ENCODE measurements around the gene TCEA2. TPM values are rescaled to one million over a fixed set of nuclear protein-coding genes. Genes with fewer than 3 reads are reported as not detected.

The TCEA2 gene
- total RNA-seq, 1 donor from 2014 or later: 73.1 TPM

- TF ChIP-seq, protein P1, sequence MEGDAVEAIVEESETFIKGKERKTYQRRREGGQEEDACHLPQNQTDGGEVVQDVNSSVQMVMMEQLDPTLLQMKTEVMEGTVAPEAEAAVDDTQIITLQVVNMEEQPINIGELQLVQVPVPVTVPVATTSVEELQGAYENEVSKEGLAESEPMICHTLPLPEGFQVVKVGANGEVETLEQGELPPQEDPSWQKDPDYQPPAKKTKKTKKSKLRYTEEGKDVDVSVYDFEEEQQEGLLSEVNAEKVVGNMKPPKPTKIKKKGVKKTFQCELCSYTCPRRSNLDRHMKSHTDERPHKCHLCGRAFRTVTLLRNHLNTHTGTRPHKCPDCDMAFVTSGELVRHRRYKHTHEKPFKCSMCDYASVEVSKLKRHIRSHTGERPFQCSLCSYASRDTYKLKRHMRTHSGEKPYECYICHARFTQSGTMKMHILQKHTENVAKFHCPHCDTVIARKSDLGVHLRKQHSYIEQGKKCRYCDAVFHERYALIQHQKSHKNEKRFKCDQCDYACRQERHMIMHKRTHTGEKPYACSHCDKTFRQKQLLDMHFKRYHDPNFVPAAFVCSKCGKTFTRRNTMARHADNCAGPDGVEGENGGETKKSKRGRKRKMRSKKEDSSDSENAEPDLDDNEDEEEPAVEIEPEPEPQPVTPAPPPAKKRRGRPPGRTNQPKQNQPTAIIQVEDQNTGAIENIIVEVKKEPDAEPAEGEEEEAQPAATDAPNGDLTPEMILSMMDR (IDR thresholded peaks at IDR 0.05): no peak
- H3K9me3 Mint-ChIP-seq (ENCODE audit: unreplicated experiment): no peaks in the 10 kb centered on the region
- H3K4me3 Mint-ChIP-seq (ENCODE audit: unreplicated experiment): no peak overlapping the region
- peaks cover 9% of the 10 kb centered on the region for H3K4me1 Mint-ChIP-seq (ENCODE audit: unreplicated experiment)
- H3K27me3 Mint-ChIP-seq (ENCODE audit: unreplicated experiment): no peaks in the 10 kb centered on the region
- H3K27ac Mint-ChIP-seq (ENCODE audit: unreplicated experiment): no peak overlapping the region
- DNase-seq (ENCODE audit: extremely low spot score, unreplicated experiment): no peak
- H3K36me3 Mint-ChIP-seq (ENCODE audit: unreplicated experiment): peaks cover 5% of the 10 kb centered on the region
Measured at GRCh38 chr20:64074184-64074789, 11.3 kb downstream of the TCEA2 start.

DNA sequence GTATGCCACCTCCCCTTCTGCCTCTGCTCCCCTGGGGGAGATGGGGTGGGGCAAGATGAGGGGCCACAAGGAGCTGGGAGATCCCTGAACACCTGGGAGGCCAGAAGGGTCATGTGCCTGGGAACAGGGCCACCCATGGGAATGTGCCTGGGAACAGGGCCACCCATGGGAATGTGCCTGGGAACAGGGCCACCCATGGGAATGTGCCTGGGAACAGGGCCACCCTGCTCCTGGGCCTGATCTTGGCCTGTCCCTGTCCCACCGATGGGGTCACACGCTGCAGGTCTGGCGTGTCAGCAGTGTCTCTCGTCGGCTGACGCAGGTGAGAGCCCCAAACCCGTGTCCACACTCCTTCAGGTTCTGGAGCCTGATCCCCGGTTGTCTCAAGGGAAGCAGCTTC is 12.0 kb downstream of the TCEA2 start:
- Mint-ChIP-seq H3K4me3 (ENCODE audit: unreplicated experiment) (no peak overlapping the region), H3K27ac (ENCODE audit: unreplicated experiment) (no peak overlapping the region), H3K4me1 (ENCODE audit: unreplicated experiment) (peaks cover 9% of the 10 kb centered on the region), H3K27me3 (ENCODE audit: unreplicated experiment) (no peaks in the 10 kb centered on the region), H3K36me3 (ENCODE audit: unreplicated experiment) (peaks cover 5% of the 10 kb centered on the region), H3K9me3 (ENCODE audit: unreplicated experiment) (no peaks in the 10 kb centered on the region)
- TF ChIP-seq, protein P1 (IDR thresholded peaks at IDR 0.05): no peak
- DNase-seq (ENCODE audit: extremely low spot score, unreplicated experiment): no peak

DNA sequence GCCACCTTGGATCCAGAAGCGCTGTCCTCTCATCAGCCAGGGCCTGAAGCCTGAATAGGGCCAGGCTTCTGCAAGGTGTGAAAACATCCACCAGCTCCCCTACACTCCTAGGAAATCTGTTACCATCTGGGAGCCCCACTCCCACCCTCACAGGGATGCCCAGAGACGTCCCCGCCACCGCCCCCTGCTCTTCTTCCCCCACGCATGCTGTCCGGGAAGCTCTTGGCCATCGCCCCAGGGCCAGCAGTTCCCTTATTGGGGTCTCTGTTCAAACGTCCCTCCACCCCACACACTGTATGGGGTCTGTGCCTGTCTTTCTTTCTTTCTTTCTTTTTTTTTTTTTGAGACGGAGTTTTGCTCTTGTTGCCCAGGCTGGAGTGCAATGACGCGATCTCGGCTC is 12.6 kb downstream of the TCEA2 start:
- Mint-ChIP-seq H3K9me3 (ENCODE audit: unreplicated experiment) (no peaks in the 10 kb centered on the region), H3K27ac (ENCODE audit: unreplicated experiment) (no peak overlapping the region), H3K27me3 (ENCODE audit: unreplicated experiment) (no peaks in the 10 kb centered on the region), H3K4me1 (ENCODE audit: unreplicated experiment) (peaks cover 15% of the 10 kb centered on the region), H3K4me3 (ENCODE audit: unreplicated experiment) (no peak overlapping the region), H3K36me3 (ENCODE audit: unreplicated experiment) (peaks cover 5% of the 10 kb centered on the region)
- TF ChIP-seq, protein P1 (IDR thresholded peaks at IDR 0.05): no peak
- DNase-seq (ENCODE audit: extremely low spot score, unreplicated experiment): no peak

DNA sequence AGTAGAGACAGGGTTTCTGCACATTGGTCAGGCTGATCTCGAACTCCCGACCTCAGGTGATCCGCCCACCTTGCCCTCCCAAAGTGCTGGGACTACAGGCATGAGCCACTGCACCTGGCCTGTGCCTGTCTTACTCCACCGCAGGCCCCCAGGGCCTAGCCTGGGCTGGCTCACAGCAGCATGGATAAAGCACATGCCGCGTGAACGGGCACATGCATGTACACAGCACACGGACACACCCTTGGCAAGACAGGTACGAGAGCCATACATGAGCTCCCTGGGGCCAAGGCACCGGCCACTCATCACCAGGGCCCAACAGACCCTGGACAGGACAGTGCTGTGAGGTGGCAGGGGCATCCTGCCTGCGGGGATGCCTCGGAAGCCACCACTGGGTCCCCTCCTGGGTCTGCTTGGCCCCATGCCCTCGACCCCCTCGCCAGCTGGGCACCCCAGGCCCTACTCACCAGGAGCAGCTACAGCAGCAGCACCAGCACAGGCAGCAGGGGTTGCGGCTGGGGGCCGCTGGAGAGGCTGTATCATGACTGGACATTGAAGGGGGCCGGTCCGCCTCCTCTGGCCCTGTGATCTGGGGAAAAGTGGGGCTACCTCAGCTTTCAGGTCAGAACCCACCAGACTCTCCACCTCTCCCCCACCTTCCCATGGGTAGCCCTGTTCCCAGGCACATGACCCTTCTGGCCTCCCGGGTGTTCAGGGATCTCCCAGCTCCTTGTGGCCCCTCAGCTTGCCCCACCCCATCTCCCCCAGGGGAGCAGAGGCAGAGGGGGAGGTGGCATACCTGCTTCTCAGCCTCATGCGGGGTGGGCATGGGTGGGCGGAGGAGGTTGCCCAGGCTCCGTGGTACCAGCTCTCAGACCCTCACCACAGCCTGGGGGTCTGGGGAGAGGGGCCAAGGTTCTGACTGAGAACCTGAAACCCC is 13.3 kb downstream of the TCEA2 start:
- no peaks in the 10 kb centered on the region for H3K27me3 Mint-ChIP-seq (ENCODE audit: unreplicated experiment)
- no peak overlapping the region for H3K27ac Mint-ChIP-seq (ENCODE audit: unreplicated experiment)
- TF ChIP-seq, protein P1 (IDR thresholded peaks at IDR 0.05): no peak
- no peaks in the 10 kb centered on the region for H3K9me3 Mint-ChIP-seq (ENCODE audit: unreplicated experiment)
- no peak for DNase-seq (ENCODE audit: extremely low spot score, unreplicated experiment)
- peaks cover 5% of the 10 kb centered on the region for H3K36me3 Mint-ChIP-seq (ENCODE audit: unreplicated experiment)
- H3K4me3 Mint-ChIP-seq (ENCODE audit: unreplicated experiment): no peak overlapping the region
- H3K4me1 Mint-ChIP-seq (ENCODE audit: unreplicated experiment): peaks cover 17% of the 10 kb centered on the region

DNA sequence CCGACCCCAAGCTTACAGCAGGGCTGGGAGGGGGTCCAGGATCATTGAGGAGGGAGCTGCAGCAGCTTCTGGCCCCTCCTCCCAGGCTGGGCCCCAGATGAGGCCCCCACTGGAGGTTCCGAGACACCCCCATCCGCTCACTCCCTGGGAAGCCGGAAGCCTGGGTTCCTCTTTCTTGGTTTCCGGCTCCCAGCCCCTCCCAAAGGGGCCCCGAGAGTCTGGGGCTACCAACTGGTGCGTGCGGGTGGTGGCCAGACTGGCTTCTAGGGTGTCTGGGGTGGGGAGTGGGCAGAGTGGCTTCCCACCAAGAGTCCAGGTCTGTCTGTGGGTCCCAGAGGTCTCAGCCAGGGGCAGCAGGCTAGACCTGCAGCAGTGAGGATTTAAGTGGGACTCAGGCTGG is 14.1 kb downstream of the TCEA2 start:
- Mint-ChIP-seq H3K9me3 (ENCODE audit: unreplicated experiment) (no peaks in the 10 kb centered on the region), H3K4me1 (ENCODE audit: unreplicated experiment) (peaks cover 23% of the 10 kb centered on the region), H3K27me3 (ENCODE audit: unreplicated experiment) (no peaks in the 10 kb centered on the region), H3K27ac (ENCODE audit: unreplicated experiment) (no peak overlapping the region), H3K4me3 (ENCODE audit: unreplicated experiment) (no peak overlapping the region), H3K36me3 (ENCODE audit: unreplicated experiment) (peaks cover 5% of the 10 kb centered on the region)
- TF ChIP-seq, protein P1 (IDR thresholded peaks at IDR 0.05): no peak
- no peak for DNase-seq (ENCODE audit: extremely low spot score, unreplicated experiment)
